ENCODE results near the gene WDR62. TPM values are rescaled to one million over a fixed set of nuclear protein-coding genes. Genes with fewer than 3 reads are reported as not detected.

The WDR62 gene
- polyA plus RNA-seq (2011; rRNA removed) = 1.1 and 1.2 TPM in 2 replicates
- 3.1 and 3.2 TPM in 2 replicates for polyA minus RNA-seq (2011; rRNA and poly(A)+ RNA removed)

GRCh38 chr19:36054733-36055686 lies at the start of gene WDR62:
WDR62 (plus strand) TSS chr19:36054897; CDS start chr19:36054972, 75 bp downstream.
- TF ChIP-seq CTCF (IDR thresholded peaks at IDR 0.05; ENCODE audit: low read depth, low read length) = no peak; the same call in 1 of the 2 replicates
- Histone ChIP-seq H3K27ac (ENCODE audit: low read depth, low read length) (peak within 1 kb of the TSS; percentile 97), H3K4me3 (ENCODE audit: low read depth, low read length) (peak within 1 kb of the TSS; percentile 83), H3K9me3 (ENCODE audit: control insufficient read depth, insufficient read depth, low read length) (no peaks in the 10 kb centered on the region; the same call in 1 of the 2 replicates), H3K27me3 (ENCODE audit: control insufficient read depth, insufficient read depth, low read length) (no peaks in the 10 kb centered on the region)
- ChIA-PET CTCF (interaction anchor here (0.9 to 1.7 kb wide), 4 partner anchors 10 to 25 kb away, joined by 3 to 5 read pairs (median 4); no protein-coding TSS in a partner anchor), POLR2A (interaction anchor here (0.7 to 1.5 kb wide), 6 partner anchors 11 to 73 kb away, joined by 3 to 10 read pairs (median 6); partner anchors contain the start of genes ALKBH6 and SDHAF1)
- peak; percentile 67 for DNase-seq (ENCODE audit: low read depth, low spot score)

- no peaks in the 10 kb centered on the region for H3K9me3 ChIP-seq (ENCODE audit: control insufficient read depth, insufficient read depth, low read length)
- DNase-seq (ENCODE audit: low read depth, low spot score) = no peak
- no peaks in the 10 kb centered on the region for H3K27me3 ChIP-seq (ENCODE audit: control insufficient read depth, insufficient read depth, low read length)
- H3K27ac ChIP-seq (ENCODE audit: low read depth, low read length) = no peak overlapping the region
- TF ChIP-seq CTCF (IDR thresholded peaks at IDR 0.05; ENCODE audit: low read depth, low read length) = no peak
- H3K4me3 ChIP-seq (ENCODE audit: low read depth, low read length) = no peak overlapping the region
- CTCF ChIA-PET = no interaction called here
- POLR2A ChIA-PET = no interaction called here
Measured at GRCh38 chr19:36006955-36007354, 47.7 kb upstream of the WDR62 start.

- Histone ChIP-seq H3K27me3 (ENCODE audit: control insufficient read depth, insufficient read depth, low read length) (no peaks in the 10 kb centered on the region), H3K9me3 (ENCODE audit: control insufficient read depth, insufficient read depth, low read length) (no peaks in the 10 kb centered on the region), H3K4me3 (ENCODE audit: low read depth, low read length) (peak within 1 kb of the TSS; percentile 50), H3K27ac (ENCODE audit: low read depth, low read length) (peak within 1 kb of the TSS; percentile 11)
- no peak for DNase-seq (ENCODE audit: low read depth, low spot score)
- ChIA-PET POLR2A (no interaction called here), CTCF (no interaction called here)
- TF ChIP-seq CTCF (IDR thresholded peaks at IDR 0.05; ENCODE audit: low read depth, low read length) = no peak
Measured at GRCh38 chr19:36008336-36008978, 46.2 kb upstream of the WDR62 start, which contains the start of gene SYNE4. SYNE4 (minus strand) TSS chr19:36008813; CDS start chr19:36008681, 132 bp downstream.

- DNase-seq (ENCODE audit: low read depth, low spot score) = peak; percentile 13
- H3K27me3 ChIP-seq (ENCODE audit: control insufficient read depth, insufficient read depth, low read length) = no peaks in the 10 kb centered on the region
- no peak for TF ChIP-seq CTCF (IDR thresholded peaks at IDR 0.05; ENCODE audit: low read depth, low read length)
- POLR2A ChIA-PET = interaction anchor here (0.6 kb wide), 1 partner anchor 32 kb away, joined by 4 read pairs; no protein-coding TSS in a partner anchor
- H3K9me3 ChIP-seq (ENCODE audit: control insufficient read depth, insufficient read depth, low read length) = no peaks in the 10 kb centered on the region
- peak overlapping the region; percentile 50 for H3K4me3 ChIP-seq (ENCODE audit: low read depth, low read length)
- no peak overlapping the region for H3K27ac ChIP-seq (ENCODE audit: low read depth, low read length)
- CTCF ChIA-PET = no interaction called here
Measured at GRCh38 chr19:36009220-36009619, 45.5 kb upstream of the WDR62 start.

Measured in AG04450 (cell line).